GM12864 (cell line): ENCODE results near the gene CCNG2.

Source experiments
- DNase-seq: peaks from one replicate; pipeline ENCODE4 v3.0.0-alpha.2; 2011; ENCODE audit warnings: low read depth
- H3K4me3 ChIP-seq: 2 replicates; pipeline ENCODE4 v1.5.1; 2011; ENCODE audit warnings: mild to moderate bottlenecking, low read depth, low read length, control low read depth
- TF ChIP-seq, protein P1 (sequence below): IDR thresholded peaks from 2 replicates; pipeline ENCODE4 v1.5.1; 2011; ENCODE audit warnings: low read depth, mild to moderate bottlenecking, moderate library complexity, low read length, control low read depth, inconsistent platforms; ENCODE audit errors: missing control alignments

The CCNG2 gene

DNA sequence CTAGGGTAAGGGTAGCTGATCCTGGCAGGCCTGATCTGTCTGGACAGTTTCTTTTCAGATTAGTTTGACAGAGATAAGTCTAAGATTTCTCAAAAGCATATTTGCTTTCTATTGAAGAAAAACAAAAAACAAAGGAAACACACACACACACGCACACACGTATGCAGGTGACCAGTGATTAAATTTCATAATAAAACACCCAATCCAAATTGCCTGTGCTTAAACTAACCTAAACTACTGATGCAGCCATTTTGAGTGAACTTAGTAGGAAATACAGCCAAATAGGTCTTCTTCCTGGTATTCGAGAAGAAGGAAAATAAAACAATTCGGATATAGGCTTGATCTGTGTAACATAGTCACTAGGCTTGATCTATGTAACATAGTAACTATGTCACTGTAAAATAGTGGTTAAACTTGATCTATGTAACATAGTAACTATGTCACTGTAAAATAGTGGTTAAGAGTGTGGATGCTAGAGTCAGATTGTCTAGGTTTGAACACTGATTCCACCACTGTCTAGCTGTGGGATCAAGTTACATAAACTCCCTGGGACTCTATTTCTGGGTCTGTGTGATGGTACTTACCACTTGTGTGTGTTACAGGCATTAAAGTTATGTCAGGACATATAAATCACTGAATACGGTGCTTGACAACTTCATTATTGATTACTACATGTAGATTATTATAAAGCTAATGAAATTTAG lies 9.8 kb upstream of the CCNG2 start:
- TF ChIP-seq, protein P1, sequence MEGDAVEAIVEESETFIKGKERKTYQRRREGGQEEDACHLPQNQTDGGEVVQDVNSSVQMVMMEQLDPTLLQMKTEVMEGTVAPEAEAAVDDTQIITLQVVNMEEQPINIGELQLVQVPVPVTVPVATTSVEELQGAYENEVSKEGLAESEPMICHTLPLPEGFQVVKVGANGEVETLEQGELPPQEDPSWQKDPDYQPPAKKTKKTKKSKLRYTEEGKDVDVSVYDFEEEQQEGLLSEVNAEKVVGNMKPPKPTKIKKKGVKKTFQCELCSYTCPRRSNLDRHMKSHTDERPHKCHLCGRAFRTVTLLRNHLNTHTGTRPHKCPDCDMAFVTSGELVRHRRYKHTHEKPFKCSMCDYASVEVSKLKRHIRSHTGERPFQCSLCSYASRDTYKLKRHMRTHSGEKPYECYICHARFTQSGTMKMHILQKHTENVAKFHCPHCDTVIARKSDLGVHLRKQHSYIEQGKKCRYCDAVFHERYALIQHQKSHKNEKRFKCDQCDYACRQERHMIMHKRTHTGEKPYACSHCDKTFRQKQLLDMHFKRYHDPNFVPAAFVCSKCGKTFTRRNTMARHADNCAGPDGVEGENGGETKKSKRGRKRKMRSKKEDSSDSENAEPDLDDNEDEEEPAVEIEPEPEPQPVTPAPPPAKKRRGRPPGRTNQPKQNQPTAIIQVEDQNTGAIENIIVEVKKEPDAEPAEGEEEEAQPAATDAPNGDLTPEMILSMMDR: no peak
- no peak for DNase-seq
- no peak overlapping the region for H3K4me3 ChIP-seq

DNA sequence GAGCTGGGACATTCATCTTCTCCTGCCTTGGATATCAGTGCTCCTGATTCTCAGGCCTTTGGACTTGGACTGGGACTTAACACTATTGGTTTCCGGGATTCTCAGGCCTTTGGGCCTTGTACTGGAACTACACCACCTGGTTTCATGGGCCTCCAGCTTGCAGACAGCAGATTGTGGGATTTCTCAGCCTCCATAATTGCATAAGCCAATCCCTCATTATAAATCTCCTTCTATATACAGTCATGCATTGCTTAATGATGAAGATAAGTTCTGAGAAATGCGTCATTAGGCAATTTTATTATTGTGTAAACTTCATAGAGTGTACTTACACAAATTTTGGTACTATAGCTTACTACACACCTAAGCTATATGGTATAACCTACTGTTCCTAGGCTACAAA lies 8.9 kb upstream of the CCNG2 start:
- TF ChIP-seq, protein P1: no peak
- no peak for DNase-seq
- H3K4me3 ChIP-seq: no peak overlapping the region

DNA sequence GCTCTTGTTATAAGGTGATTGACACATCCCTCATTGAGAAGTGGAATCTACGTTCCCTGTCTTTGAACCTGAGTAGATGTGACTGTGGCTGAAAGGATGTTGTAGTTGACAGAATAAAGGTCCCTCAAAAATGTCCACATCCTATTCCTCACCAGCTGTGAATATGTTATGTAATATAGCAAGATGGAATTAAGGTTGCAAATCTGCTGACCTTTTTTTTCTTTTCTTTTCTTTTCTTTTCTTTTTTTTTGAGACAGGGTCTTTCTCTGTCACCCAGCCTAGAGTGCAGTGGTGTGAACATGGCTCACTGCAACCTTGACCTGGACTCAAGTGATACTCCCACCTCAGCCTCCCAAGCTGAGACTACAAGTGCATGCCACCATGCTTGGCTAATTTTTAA lies 7.2 kb upstream of the CCNG2 start:
- no peak for DNase-seq
- no peak overlapping the region for H3K4me3 ChIP-seq
- TF ChIP-seq, protein P1: no peak

GRCh38 chr4:77151241-77151640 lies 5.8 kb upstream of the CCNG2 start:
- TF ChIP-seq, protein P1: no peak
- DNase-seq: no peak

DNA sequence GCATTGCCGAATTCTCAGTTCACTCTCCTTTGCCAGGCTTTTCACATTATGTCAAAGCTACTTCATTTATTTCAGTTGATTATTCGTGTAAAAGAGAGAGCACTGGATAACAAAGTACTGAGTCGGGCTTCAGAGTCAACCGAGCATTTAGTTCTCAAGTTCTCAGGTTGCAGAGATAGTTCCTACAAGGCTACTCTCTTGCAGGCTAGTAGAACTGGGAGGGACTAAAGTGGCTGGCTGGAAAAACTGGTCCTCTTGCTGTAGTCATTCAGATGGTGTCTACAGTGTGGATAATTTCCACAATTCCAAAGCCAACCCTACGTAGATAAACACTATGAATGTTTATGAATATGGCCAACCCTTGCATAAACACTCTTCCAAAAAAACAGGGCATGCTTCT lies 4.6 kb upstream of the CCNG2 start:
- no peak for DNase-seq
- TF ChIP-seq, protein P1: no peak
- no peak overlapping the region for H3K4me3 ChIP-seq

More at GRCh38 chr4:77151241-77151640, 5.8 kb upstream of the CCNG2 start:
- no peak overlapping the region for H3K4me3 ChIP-seq

- H3K4me3 ChIP-seq: no peak overlapping the region
- TF ChIP-seq, protein P1: no peak
- no peak for DNase-seq
Measured at GRCh38 chr4:77153006-77153405, 4.0 kb upstream of the CCNG2 start.

GRCh38 chr4:77154065-77154464 lies 2.9 kb upstream of the CCNG2 start:
- DNase-seq: no peak
- H3K4me3 ChIP-seq: no peak overlapping the region
- TF ChIP-seq, protein P1: no peak
